WTC11 (cell line): ENCODE data around the gene AQP3.

Source experiments
- GABPB1 ChIP-seq: sonication (generic); formaldehyde crosslinking; IDR thresholded peaks from 2 replicates; pipeline ENCODE4 v1.8.1; 2023; ENCODE audit warnings: mild to moderate bottlenecking, missing genetic modification reagents
- SP1 ChIP-seq: sonication (generic); formaldehyde crosslinking; conservative IDR thresholded peaks from 2 replicates; pipeline ENCODE4 v1.8.1; 2022; ENCODE audit warnings: missing genetic modification reagents

DNA sequence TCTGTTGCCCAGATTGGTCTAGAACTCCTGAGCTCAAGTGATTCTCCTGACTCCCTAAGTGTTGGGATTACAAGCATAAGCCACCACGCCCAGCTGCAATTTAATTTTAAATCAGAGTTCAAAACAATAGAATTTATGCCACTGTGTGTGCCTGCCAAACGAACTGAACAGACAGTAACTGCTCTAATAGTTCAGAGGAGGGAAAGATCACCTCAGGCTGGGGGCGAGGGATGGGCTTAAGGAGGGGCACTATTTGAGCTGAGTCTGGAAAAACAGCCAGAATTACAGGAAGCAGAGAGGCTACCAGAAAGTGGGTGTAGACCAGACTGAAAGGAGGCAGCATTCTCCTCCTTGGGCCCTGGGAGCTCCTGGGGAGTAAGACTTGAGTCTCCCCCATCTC, 14.1 kb upstream of the AQP3 start:
- no peak for TF ChIP-seq SP1 (CRISPR knock-in tag)
- TF ChIP-seq GABPB1 (CRISPR knock-in tag), result no peak
